Measurements from ENCODE around the gene CPNE6. TPM values are rescaled to one million over a fixed set of nuclear protein-coding genes. Genes with fewer than 3 reads are reported as not detected.

The CPNE6 gene
- total and polyA plus RNA-seq, 2 donors (not counting 1 experiment from before 2014, with no cell fraction given) = not detected

DNA sequence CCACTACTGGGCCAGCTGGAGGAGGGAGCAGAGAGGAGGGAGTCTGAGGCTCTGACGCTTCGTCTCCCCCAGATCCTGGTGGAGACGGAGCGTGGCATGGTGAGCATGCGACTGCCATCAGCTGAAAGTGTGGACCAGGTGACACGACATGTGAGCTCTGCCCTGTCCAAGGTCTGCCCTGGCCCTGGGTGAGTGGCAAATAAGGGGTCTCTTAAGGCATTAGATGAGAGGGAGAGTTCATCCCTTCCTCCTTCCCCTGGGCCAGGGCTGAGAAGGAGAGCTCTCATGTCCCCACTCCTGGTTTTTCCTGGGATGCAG lies 17.1 kb upstream of the CPNE6 start:
- H3K36me3 ChIP-seq (replicated peaks in 1 of 2; ENCODE audit: control extremely low read depth in 1 of 2, control insufficient read depth in 1 of 2, extremely low read depth in 1 of 2, insufficient read depth in 2 of 2, low read length in 1 of 2) = no peaks in the 10 kb centered on the region
- peaks cover 11 to 21% of the 10 kb centered on the region in 2 donors for H3K4me1 ChIP-seq (ENCODE audit: control insufficient read depth in 2 of 2, insufficient read depth in 2 of 2, low read length in 2 of 2)
- H3K9ac ChIP-seq (ENCODE audit: low read length) = no peak overlapping the region
- peaks cover 0 to 31% (median 8%) of the 10 kb centered on the region in 4 experiments for H3K27me3 ChIP-seq (replicated peaks in 1 of 4; ENCODE audit: control extremely low read depth in 1 of 4, control insufficient read depth in 3 of 4, insufficient read depth in 4 of 4, low read length in 3 of 4)
- H3K9me3 ChIP-seq (ENCODE audit: control extremely low read depth in 1 of 3, control insufficient read depth in 2 of 3, insufficient read depth in 1 of 3, low read length in 2 of 3) = peaks cover 0 to 3% (median 0%) of the 10 kb centered on the region in 3 donors
- Mint-ChIP-seq H3K4me3 (no peak overlapping the region), H3K4me1 (peaks cover 29% of the 10 kb centered on the region), H3K27ac (no peak overlapping the region), H3K27me3 (peaks cover 7% of the 10 kb centered on the region), H3K9me3 (ENCODE audit: insufficient read depth) (no peaks in the 10 kb centered on the region)
- WGBS (ENCODE audit: insufficient coverage) = 82% methylated on average over 6 of the region's 6 CpGs
- no peak overlapping the region for H3K4me2 ChIP-seq (replicated peaks; ENCODE audit: low read depth, low read length, poor library complexity, severe bottlenecking)
- ATAC-seq (ENCODE audit: low read depth) = no peak
- H4K20me1 ChIP-seq (ENCODE audit: control insufficient read depth, insufficient read depth, low read length, poor library complexity, severe bottlenecking) = no peaks in the 10 kb centered on the region
- H2AFZ ChIP-seq (ENCODE audit: insufficient read depth, low read depth, low read length, poor library complexity, severe bottlenecking) = no peak overlapping the region
- no peak for TF ChIP-seq EZH2 (IDR thresholded peaks at IDR 0.05; ENCODE audit: borderline replicate concordance, insufficient read depth, low read depth, low read length, poor library complexity, severe bottlenecking)
- TF ChIP-seq, protein P1, sequence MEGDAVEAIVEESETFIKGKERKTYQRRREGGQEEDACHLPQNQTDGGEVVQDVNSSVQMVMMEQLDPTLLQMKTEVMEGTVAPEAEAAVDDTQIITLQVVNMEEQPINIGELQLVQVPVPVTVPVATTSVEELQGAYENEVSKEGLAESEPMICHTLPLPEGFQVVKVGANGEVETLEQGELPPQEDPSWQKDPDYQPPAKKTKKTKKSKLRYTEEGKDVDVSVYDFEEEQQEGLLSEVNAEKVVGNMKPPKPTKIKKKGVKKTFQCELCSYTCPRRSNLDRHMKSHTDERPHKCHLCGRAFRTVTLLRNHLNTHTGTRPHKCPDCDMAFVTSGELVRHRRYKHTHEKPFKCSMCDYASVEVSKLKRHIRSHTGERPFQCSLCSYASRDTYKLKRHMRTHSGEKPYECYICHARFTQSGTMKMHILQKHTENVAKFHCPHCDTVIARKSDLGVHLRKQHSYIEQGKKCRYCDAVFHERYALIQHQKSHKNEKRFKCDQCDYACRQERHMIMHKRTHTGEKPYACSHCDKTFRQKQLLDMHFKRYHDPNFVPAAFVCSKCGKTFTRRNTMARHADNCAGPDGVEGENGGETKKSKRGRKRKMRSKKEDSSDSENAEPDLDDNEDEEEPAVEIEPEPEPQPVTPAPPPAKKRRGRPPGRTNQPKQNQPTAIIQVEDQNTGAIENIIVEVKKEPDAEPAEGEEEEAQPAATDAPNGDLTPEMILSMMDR (IDR thresholded peaks at IDR 0.05) = no peak
- intact Hi-C loops (cut with micrococcal nuclease) = loop anchor here (5.0 kb wide), 1 partner anchor 467 kb away; no protein-coding TSS in a partner anchor
- H3K27ac ChIP-seq (ENCODE audit: low read length in 2 of 2) = no peak overlapping the region
- no peaks in the 10 kb centered on the region for H3K79me2 ChIP-seq (ENCODE audit: control insufficient read depth, insufficient read depth, low read length)
- no peak overlapping the region for H3K4me3 ChIP-seq (ENCODE audit: control extremely low read depth in 1 of 5, extremely low read depth in 1 of 5, insufficient read depth in 1 of 5, low read depth in 2 of 5, low read length in 4 of 5)
- CTCF ChIA-PET = interaction anchor here (1.2 to 14.5 kb wide), 3 partner anchors 32 to 53 kb away, joined by 3 to 220 read pairs (median 198); partner anchors contain the start of gene PCK2
- POLR2A ChIA-PET = interaction anchor here (0.8 kb wide), 1 partner anchor 36 kb away, joined by 3 read pairs; no protein-coding TSS in a partner anchor
- DNase-seq = no peak

DNA sequence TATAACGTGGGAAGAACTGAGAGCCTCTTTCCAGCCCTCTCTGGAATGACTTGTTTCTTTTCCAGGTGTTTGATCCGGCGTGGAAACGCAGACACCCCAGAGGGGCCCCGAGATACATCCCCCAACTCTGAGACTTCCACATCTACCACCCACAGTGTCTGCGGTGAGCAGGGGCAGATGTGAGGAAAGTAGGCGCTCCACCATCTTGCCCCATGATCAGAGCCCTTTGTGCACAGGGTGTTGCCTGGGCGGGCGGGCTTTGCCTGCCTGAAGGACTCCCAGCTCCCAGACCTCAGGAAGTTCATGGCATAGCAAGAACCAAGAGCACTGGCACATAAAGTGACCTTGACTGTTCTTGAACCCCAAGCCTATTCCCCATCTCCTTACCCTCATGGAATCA lies 16.7 kb upstream of the CPNE6 start:
- POLR2A ChIA-PET = interaction anchor here (0.8 kb wide), 1 partner anchor 36 kb away, joined by 3 read pairs; no protein-coding TSS in a partner anchor
- peaks cover 0 to 31% (median 8%) of the 10 kb centered on the region in 4 experiments for H3K27me3 ChIP-seq (replicated peaks in 1 of 4; ENCODE audit: control extremely low read depth in 1 of 4, control insufficient read depth in 3 of 4, insufficient read depth in 4 of 4, low read length in 3 of 4)
- no peak overlapping the region for H3K27ac ChIP-seq (ENCODE audit: low read length in 2 of 2)
- H3K4me1 ChIP-seq (ENCODE audit: control insufficient read depth in 2 of 2, insufficient read depth in 2 of 2, low read length in 2 of 2) = peaks cover 9 to 19% of the 10 kb centered on the region in 2 donors
- CTCF ChIA-PET = interaction anchor here (1.2 to 14.5 kb wide), 3 partner anchors 32 to 53 kb away, joined by 3 to 220 read pairs (median 198); partner anchors contain the start of gene PCK2
- H3K4me3 Mint-ChIP-seq = no peak overlapping the region
- H2AFZ ChIP-seq (ENCODE audit: insufficient read depth, low read depth, low read length, poor library complexity, severe bottlenecking) = no peak overlapping the region
- H3K79me2 ChIP-seq (ENCODE audit: control insufficient read depth, insufficient read depth, low read length) = no peaks in the 10 kb centered on the region
- H3K27ac Mint-ChIP-seq = no peak overlapping the region
- H3K4me2 ChIP-seq (replicated peaks; ENCODE audit: low read depth, low read length, poor library complexity, severe bottlenecking) = no peak overlapping the region
- WGBS (ENCODE audit: insufficient coverage) = 98% methylated on average over 5 of the region's 9 CpGs
- peaks cover 7% of the 10 kb centered on the region for H3K27me3 Mint-ChIP-seq
- ATAC-seq (ENCODE audit: low read depth) = no peak
- H3K9ac ChIP-seq (ENCODE audit: low read length) = no peak overlapping the region
- intact Hi-C loops (cut with micrococcal nuclease) = loop anchor here (5.0 kb wide), 1 partner anchor 467 kb away; no protein-coding TSS in a partner anchor
- TF ChIP-seq EZH2 (IDR thresholded peaks at IDR 0.05; ENCODE audit: borderline replicate concordance, insufficient read depth, low read depth, low read length, poor library complexity, severe bottlenecking) = no peak
- TF ChIP-seq, protein P1 (IDR thresholded peaks at IDR 0.05) = no peak
- H3K4me3 ChIP-seq (ENCODE audit: control extremely low read depth in 1 of 5, extremely low read depth in 1 of 5, insufficient read depth in 1 of 5, low read depth in 2 of 5, low read length in 4 of 5) = no peak overlapping the region
- H3K4me1 Mint-ChIP-seq = peaks cover 27% of the 10 kb centered on the region
- no peaks in the 10 kb centered on the region for H3K36me3 ChIP-seq (replicated peaks in 1 of 2; ENCODE audit: control extremely low read depth in 1 of 2, control insufficient read depth in 1 of 2, extremely low read depth in 1 of 2, insufficient read depth in 2 of 2, low read length in 1 of 2)
- H3K9me3 ChIP-seq (ENCODE audit: control extremely low read depth in 1 of 3, control insufficient read depth in 2 of 3, insufficient read depth in 1 of 3, low read length in 2 of 3) = peaks cover 0 to 3% (median 0%) of the 10 kb centered on the region in 3 donors
- H3K9me3 Mint-ChIP-seq (ENCODE audit: insufficient read depth) = no peaks in the 10 kb centered on the region
- no peaks in the 10 kb centered on the region for H4K20me1 ChIP-seq (ENCODE audit: control insufficient read depth, insufficient read depth, low read length, poor library complexity, severe bottlenecking)
- DNase-seq = no peak

Measured in B cell (primary cell).